B cell (primary cell): Measurements from ENCODE around the gene NFKBIB. TPM values are rescaled to one million over a fixed set of nuclear protein-coding genes. Genes with fewer than 3 reads are reported as not detected.

Experiments
- ATAC-seq: fragments of 200-7000 bp; cut with Tn5 transposase; one replicate; pipeline ENCODE4 v1.10.0; 2021; ENCODE audit warnings: low read depth, mild to moderate bottlenecking, moderate number of reproducible peaks, moderate library complexity
- CTCF ChIA-PET: fragments of 350-600 bp; sonication (Branson Sonifier 250); formaldehyde crosslinking; loops from one replicate; lab custom pipeline; 2021; ENCODE audit warnings: antibody characterized with exemption, inconsistent platforms; lab: Charles Lee
- POLR2A ChIA-PET: fragments of 350-600 bp; sonication (Branson Sonifier 250); formaldehyde crosslinking; loops from one replicate; lab custom pipeline; 2021; ENCODE audit warnings: antibody characterized with exemption; lab: Charles Lee
- DNase-seq: peaks from one replicate; pipeline ENCODE4 v3.0.0; 2013
- H2AFZ ChIP-seq: 2 replicates; pipeline ENCODE4 v1.6.1; 2012; ENCODE audit warnings: mild to moderate bottlenecking, low read depth, low read length; ENCODE audit not compliant: insufficient read depth, poor library complexity, severe bottlenecking
- H3K27ac ChIP-seq, 2 donors: 1 replicate in 1 of 2; 2 replicates in 1 of 2; pipeline ENCODE4 v1.5.1; 2012 to 2013; ENCODE audit warnings: low read length in 2 of 2, mild to moderate bottlenecking in 2 of 2, moderate library complexity in 1 of 2
- H3K27me3 ChIP-seq, 4 experiments: fragments of 200-600 bp in 1 of 4; sonication (generic) in 1 of 4; replicated peaks in 1 of 4; 1 replicate in 2 of 4; 2 replicates in 2 of 4; pipeline versions ENCODE4 v1.6.1 to v1.7.0; 2013 to 2016; ENCODE audit warnings: low read length in 3 of 4, mild to moderate bottlenecking in 2 of 4, mixed read lengths in 1 of 4, moderate library complexity in 1 of 4; ENCODE audit not compliant: insufficient read depth in 4 of 4, control insufficient read depth in 3 of 4; ENCODE audit errors: control extremely low read depth in 1 of 4
- H3K36me3 ChIP-seq, 2 experiments: replicated peaks in 1 of 2; 1 replicate in 1 of 2; 2 replicates in 1 of 2; pipeline versions ENCODE4 v1.6.1 to v1.7.1; 2013; ENCODE audit warnings: low read length in 1 of 2; ENCODE audit not compliant: insufficient read depth in 2 of 2, control insufficient read depth in 1 of 2; ENCODE audit errors: control extremely low read depth in 1 of 2, extremely low read depth in 1 of 2
- H3K4me1 ChIP-seq, 2 donors: fragments of 200-600 bp in 1 of 2; sonication (generic) in 1 of 2; 1 replicate in 1 of 2; 2 replicates in 1 of 2; pipeline versions ENCODE4 v1.5.1 to v1.6.1; 2013 to 2017; ENCODE audit warnings: low read length in 2 of 2; ENCODE audit not compliant: control insufficient read depth in 2 of 2, insufficient read depth in 2 of 2
- H3K4me2 ChIP-seq: replicated peaks from 2 replicates; pipeline ENCODE3; 2012; ENCODE audit warnings: mild to moderate bottlenecking, low read depth, low read length; ENCODE audit not compliant: poor library complexity, severe bottlenecking
- H3K4me3 ChIP-seq, 5 experiments: fragments of 200-600 bp in 1 of 5; sonication (generic) in 1 of 5; 1 replicate in 3 of 5; 2 replicates in 2 of 5; pipeline versions ENCODE4 v1.5.1 to v1.7.0; 2011 to 2016; ENCODE audit warnings: low read length in 4 of 5, mild to moderate bottlenecking in 4 of 5, low read depth in 2 of 5, control low read depth in 1 of 5, moderate library complexity in 1 of 5; ENCODE audit not compliant: insufficient read depth in 1 of 5; ENCODE audit errors: control extremely low read depth in 1 of 5, extremely low read depth in 1 of 5
- H3K79me2 ChIP-seq: fragments of 200-600 bp; sonication (generic); one replicate; pipeline ENCODE4 v1.6.0; 2016; ENCODE audit warnings: low read length; ENCODE audit not compliant: control insufficient read depth, insufficient read depth
- H3K9ac ChIP-seq: fragments of 200-600 bp; sonication (generic); 2 replicates; pipeline ENCODE4 v1.6.1; 2017; ENCODE audit warnings: mild to moderate bottlenecking, low read length, moderate library complexity
- H3K9me3 ChIP-seq, 3 donors: one replicate each; pipeline versions ENCODE4 v1.6.1 to v1.7.1; 2013; ENCODE audit warnings: low read length in 2 of 3; ENCODE audit not compliant: control insufficient read depth in 2 of 3, insufficient read depth in 1 of 3; ENCODE audit errors: control extremely low read depth in 1 of 3
- H4K20me1 ChIP-seq: 2 replicates; pipeline ENCODE4 v1.6.0; 2012; ENCODE audit warnings: mild to moderate bottlenecking, low read length; ENCODE audit not compliant: insufficient read depth, control insufficient read depth, poor library complexity, severe bottlenecking
- H3K27ac Mint-ChIP-seq: one replicate; pipeline ENCODE4 v1.8.0; 2021; ENCODE audit warnings: mixed read lengths
- H3K27me3 Mint-ChIP-seq: one replicate; pipeline ENCODE4 v1.8.0; 2021; ENCODE audit warnings: mixed read lengths
- H3K4me1 Mint-ChIP-seq: one replicate; pipeline ENCODE4 v1.8.0; 2021; ENCODE audit warnings: mixed read lengths
- H3K4me3 Mint-ChIP-seq: one replicate; pipeline ENCODE4 v1.8.0; 2021; ENCODE audit warnings: mixed read lengths
- H3K9me3 Mint-ChIP-seq: one replicate; pipeline ENCODE4 v1.8.0; 2022; ENCODE audit warnings: mixed read lengths; ENCODE audit not compliant: insufficient read depth
- CTCF ChIP-seq: fragments of 200-600 bp; IDR thresholded peaks from one replicate; pipeline ENCODE4 v1.8.0; 2022; ENCODE audit warnings: antibody characterized with exemption, mild to moderate bottlenecking
- EZH2 ChIP-seq: IDR thresholded peaks from 2 replicates; pipeline ENCODE4 v1.6.1; 2012; ENCODE audit warnings: borderline replicate concordance, low read depth, mild to moderate bottlenecking, moderate library complexity, low read length; ENCODE audit not compliant: insufficient read depth, poor library complexity, severe bottlenecking
- WGBS: methylation state at CpG from one replicate; pipeline ENCODE4 v1.1.5; 2013; ENCODE audit warnings: missing lambda C conversion rate; ENCODE audit not compliant: insufficient coverage; 5-methylcytosine and 5-hydroxymethylcytosine counted together
- intact Hi-C: fragments of 100-400 bp; cut with micrococcal nuclease; formaldehyde crosslinking; loops from one replicate; pipeline ENCODE4 v1.10.0; 2022
- polyA plus RNA-seq: library from polyadenylated mRNA; depleted of rRNA; stranded (reverse); fragments of >200 nt; gene quantifications from 2 replicates; pipeline ENCODE4 v1.2.3, GENCODE V29; 2012
- total RNA-seq, 2 donors: library from RNA; stranded (reverse); fragments of 120-200 nt in 1 of 2; gene quantifications; 1 replicate in 1 of 2; 2 replicates in 1 of 2; pipeline versions ENCODE4 v1.2.3 to v1.2.4, GENCODE V29; 2013 to 2022

The NFKBIB gene
- total and polyA plus RNA-seq, 2 donors (not counting 1 experiment from before 2014, with no cell fraction given) = 30.3 to 54.4 TPM

DNA sequence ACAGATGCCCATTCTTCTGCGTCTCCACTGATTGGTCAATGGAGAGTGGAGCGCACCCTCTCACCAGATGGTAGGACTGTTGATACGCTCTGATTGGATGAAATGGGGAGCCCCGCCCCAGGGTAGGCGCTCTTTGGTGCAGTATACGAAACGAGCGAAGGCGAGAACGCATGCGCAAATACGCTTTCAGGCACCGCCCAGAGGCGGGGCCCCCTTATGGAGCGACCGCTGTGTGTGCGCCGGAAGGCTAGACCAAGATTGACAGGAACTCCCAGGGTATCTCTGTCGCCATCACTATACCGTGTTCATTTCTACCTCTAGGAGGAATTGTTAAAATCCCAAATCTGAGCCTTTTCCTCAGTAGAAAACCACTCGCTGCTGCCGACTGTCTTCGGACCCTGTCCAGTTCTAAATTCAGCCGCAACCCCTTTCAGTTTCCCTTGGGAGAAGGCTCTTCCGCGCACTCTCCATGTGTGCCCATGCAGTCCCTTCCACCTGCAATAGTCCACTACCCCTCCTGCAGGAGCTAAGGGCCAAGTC, 49.3 kb upstream of the NFKBIB start:
- Histone ChIP-seq H3K9ac (peak overlapping the region; percentile 76), H3K9me3 (no peaks in the 10 kb centered on the region), H3K4me1 (peaks cover 37 to 51% of the 10 kb centered on the region in 2 donors), H3K27me3 (no peaks in the 10 kb centered on the region), H3K4me2 (peak overlapping the region; percentile 92), H3K4me3 (peak overlapping the region; percentile 63 to 95 (median 83)), H2AFZ (peak overlapping the region; percentile 64), H4K20me1 (peaks cover 37% of the 10 kb centered on the region), H3K79me2 (peaks cover 35% of the 10 kb centered on the region), H3K36me3 (peaks cover 9 to 33% of the 10 kb centered on the region in 2 experiments), H3K27ac (peak overlapping the region; percentile 82 to 95)
- TF ChIP-seq EZH2 (no peak), CTCF (peak; percentile 14)
- ATAC-seq = peak; percentile 68
- 0% methylated on average over 26 of the region's 26 CpGs for WGBS
- Mint-ChIP-seq H3K4me3 (peak overlapping the region; percentile 92), H3K27me3 (no peaks in the 10 kb centered on the region), H3K27ac (peak overlapping the region; percentile 99), H3K4me1 (peaks cover 55% of the 10 kb centered on the region), H3K9me3 (no peaks in the 10 kb centered on the region)
- DNase-seq = no peak
- intact Hi-C loops = loop anchor here (1.0 to 5.0 kb wide), 6 partner anchors 14 to 231 kb away; partner anchors contain the start of genes ACTN4, EIF3K, NFKBIB and SIRT2
- CTCF ChIA-PET = interaction anchor here (1.1 to 4.6 kb wide), 6 partner anchors 14 to 80 kb away, joined by 3 to 62 read pairs (median 13); partner anchors contain the start of genes ECH1, MRPS12, RINL and SARS2
- POLR2A ChIA-PET = interaction anchor here (1.5 to 8.7 kb wide), 5 partner anchors 17 to 116 kb away, joined by 5 to 237 read pairs (median 8); partner anchors contain the start of genes ECH1, NFKBIB, RINL and SIRT2
